Myocyte (in vitro differentiated cells): ENCODE measurements around the gene SLC9A6. TPM values are rescaled to one million over a fixed set of nuclear protein-coding genes. Genes with fewer than 3 reads are reported as not detected.
A peak's percentile ranks its signal among the peaks of the same experiment; 100 is the strongest.
"Not testable (repeated sequence)": the region's sequence is repeated elsewhere in the genome, so short reads cannot be mapped to it uniquely, and the experiment has no call there.

Experiments used
- DNase-seq: peaks from one replicate; pipeline ENCODE4 v3.0.0-alpha.2; 2012; ENCODE audit warnings: low read depth
- total RNA-seq: library from RNA; depleted of rRNA; stranded (reverse); fragments of >200 nt; gene quantifications from 2 replicates; pipeline ENCODE4 v1.2.3, GENCODE V29; 2014

Gene SLC9A6
- total RNA-seq, 1 donor from 2014 or later, result 14.9 TPM

DNA sequence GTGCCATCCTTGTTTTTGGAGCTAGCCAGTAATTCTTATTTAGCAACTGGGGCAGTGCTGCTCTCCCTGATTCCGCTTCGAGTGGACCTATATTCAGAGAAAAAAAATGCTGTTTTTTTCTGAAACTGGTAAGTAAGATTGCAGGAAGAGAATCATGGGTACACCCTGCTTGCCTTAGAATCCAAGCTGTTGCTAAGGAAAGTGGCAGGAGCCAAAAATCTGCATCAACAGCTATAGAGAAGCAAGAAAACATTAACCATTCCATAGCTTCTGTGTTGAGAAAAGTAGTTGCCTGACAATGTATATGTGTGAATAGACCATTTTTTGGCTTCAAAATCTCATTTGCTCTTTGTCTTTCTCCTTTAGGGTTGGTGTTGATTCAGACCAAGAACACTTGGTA, 44.5 kb downstream of the SLC9A6 start:
- DNase-seq, result no peak

DNA sequence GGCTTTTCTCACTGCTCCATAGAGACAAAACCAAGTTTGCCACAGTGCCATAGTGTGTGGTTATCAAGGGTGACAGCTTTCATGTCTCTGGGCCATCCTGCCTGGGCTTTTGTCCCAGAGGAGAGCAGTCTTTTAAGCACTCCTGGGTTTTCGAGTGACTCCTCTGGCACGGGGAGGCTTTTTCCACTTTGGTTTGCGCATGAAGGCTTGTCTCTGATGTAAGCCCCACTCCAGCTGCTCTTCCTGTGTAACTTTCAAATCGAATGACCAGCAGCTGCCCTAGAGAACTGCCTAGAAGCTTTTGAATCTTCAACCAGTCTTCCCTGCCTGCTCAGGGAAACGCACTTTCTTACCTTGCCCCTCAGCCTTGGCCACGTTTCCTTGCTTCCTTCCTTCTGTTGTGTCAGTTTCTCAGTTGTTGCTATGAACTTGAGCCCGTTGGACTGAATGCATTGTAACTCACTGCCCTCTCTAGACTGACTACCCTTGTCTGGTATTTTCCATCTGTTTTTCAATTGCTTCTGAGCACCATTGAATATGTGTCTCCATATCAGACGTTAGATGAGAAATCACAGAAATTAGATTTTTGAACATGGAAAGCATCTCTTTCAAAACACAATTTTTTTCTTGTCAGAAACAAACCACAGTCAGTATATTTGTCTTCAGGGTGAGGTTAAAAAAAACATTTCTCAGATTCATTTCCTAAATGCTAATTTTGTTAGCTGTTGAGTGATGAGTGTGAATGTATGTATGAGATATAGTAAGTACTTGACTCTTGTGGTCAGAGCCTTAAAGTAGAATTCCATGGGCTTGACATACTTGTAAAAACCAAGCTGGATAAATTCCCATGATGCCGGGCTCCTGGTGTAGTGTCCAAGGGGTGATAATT, 45.3 kb downstream of the SLC9A6 start:
- peak; percentile 75 for DNase-seq

DNA sequence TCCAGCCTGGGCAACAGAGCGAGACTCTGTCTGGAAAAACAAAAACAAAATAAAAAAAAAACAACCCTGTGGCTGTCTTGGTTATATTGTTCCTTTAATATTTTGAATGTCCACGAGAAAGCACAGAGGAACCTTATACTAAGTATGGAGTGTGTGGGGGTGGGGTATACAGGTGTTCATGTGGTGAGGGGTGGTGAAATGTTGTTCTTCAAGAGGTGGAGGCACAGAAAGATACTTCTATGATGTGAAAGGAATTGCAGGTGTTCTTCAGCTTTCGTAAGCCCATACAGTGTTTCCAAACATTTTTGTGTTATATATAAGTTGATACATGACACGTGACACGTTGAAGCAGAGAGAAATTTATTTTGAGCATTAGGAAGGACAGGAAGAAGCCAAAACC, 46.4 kb downstream of the SLC9A6 start:
- no peak for DNase-seq

DNA sequence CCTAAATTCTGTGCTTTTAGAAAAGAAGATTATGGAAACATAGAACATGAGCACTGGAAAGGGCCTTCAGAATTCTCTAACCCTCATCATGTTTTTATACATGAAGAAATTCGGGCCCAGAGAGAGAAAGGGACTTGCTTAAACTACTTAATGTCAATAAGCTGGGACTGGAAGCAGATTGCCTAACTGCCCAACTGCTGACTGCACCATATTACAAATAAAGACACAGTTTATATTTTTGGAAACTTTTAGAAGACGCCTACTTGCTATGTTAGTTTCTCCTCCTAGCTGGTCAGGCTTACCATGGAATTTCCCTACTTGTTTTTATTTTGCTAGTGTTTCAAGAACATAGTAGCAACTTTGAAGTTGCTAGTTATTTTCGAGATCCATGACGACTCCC, 47.1 kb downstream of the SLC9A6 start:
- no peak for DNase-seq

DNA sequence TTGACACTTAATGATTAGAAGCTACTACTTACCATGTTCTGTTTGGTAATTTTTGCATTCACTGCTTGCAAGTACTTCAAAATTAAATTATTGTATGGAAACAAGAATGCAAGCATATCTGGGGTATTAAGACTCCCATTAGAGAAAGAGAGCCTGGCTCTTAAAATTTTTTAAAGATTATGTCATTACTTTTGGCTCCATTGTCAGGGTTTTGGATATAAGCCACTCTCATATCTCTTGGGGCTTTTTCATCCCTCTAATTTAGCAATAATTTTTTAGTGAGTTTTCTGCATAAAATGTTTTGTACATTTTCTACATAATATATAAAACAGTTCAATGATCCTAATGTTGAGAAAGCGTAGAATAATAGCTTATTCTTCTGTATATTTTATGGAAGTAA, 49.4 kb downstream of the SLC9A6 start:
- DNase-seq, result no peak

DNA sequence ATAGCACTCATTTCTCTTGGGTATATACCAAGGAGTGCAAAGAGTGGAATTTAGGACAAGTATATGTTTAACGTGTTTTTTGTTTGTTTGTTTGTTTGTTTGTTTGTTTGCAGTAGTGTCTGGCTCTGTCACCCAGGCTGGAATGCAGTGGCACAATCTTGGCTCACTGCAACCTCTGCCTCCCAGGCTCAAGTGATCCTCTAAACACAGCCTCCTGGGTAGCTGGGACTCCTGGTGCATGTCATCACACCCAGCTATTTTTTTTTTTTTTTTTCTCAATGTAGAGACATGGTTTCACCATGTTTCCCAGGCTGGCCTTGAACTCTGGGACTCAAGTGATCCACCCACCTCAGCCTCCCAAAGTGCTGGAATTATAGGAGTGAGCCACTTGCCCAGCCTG, 50.4 kb downstream of the SLC9A6 start:
- no peak for DNase-seq

DNA sequence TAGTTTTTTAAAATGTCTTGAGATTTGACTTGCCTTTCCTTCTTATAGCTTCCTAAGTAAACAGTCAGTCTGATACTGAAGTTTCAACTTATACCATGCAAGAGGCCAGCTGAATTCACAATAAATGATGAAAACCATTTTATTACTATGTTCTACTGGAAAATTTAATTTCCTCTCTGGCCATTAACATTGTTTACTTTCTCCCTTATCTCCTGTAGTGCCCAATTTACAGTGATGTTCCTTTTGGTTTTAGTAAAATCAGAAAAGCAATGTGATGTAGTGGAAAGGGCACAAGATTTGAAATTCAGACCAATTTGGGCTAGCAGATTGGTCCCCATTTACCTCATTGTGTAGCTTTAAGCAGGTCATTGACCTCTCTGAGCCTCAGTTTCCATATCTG, 54.2 kb downstream of the SLC9A6 start:
- no peak for DNase-seq

DNA sequence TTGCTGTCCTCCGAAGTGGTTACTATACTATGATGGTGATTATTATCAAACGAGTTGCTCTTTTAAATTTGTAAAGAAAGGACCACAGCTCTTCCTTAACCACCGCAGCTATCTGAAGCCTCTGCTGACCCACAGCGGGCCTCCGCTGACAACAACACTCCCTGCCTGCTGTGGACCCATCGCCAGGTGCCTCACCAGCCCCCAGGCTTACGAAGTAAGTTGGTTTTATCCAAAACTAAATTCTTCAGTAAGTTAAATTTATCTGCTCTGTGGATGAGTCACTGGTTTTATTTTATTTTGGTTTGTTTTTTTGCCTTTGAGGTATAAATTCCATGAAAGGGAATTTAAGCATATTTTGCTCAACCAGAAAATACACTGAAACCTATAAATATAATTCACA, 54.7 kb downstream of the SLC9A6 start:
- DNase-seq, result no peak

DNA sequence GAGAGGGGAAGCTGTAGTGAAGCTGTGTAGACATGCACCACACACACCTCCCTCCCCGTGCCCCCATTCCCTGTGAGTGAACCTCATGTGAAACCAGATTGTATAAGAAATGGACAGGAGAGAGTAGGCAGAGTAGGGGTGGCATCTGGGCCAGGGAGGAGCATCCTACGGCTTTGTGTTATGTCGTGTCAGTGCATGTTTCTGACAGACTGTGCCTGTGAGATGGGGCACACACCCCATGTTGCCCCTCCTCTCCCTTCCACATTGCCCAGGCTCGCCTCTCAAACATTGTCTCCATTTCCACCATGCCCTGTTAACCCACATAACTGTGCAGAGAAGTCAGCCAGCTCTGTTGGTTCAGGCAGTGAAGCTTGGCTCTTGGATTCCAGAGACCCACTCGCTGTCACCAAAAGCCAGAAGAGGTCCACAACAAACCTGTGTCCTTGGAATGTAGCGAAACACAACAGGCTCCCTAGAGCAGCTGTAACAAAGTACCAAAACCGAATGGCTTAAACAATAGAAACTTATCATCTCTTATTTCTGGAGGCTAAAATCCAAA, 56.1 kb downstream of the SLC9A6 start:
- DNase-seq, result no peak

DNA sequence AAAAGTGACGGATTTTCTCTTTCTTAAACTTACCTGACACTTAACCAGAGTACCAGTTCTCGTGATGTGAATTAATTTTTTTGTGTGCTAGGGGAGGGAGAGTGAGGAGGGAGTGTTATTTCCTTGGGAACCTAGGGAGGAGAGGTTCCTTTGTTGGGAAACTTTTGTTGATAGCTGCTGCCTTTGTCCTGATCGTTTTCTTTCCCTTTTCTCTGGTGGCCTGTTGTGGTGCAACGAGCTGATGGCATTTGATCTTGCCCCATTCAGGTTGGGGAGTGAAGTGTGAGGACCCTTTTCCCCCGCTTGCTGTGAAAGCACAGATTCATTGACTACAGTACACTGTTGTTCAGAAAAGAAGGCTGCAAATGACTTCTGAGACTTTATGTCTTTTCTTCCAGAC, 59.8 kb downstream of the SLC9A6 start:
- DNase-seq, result no peak

DNA sequence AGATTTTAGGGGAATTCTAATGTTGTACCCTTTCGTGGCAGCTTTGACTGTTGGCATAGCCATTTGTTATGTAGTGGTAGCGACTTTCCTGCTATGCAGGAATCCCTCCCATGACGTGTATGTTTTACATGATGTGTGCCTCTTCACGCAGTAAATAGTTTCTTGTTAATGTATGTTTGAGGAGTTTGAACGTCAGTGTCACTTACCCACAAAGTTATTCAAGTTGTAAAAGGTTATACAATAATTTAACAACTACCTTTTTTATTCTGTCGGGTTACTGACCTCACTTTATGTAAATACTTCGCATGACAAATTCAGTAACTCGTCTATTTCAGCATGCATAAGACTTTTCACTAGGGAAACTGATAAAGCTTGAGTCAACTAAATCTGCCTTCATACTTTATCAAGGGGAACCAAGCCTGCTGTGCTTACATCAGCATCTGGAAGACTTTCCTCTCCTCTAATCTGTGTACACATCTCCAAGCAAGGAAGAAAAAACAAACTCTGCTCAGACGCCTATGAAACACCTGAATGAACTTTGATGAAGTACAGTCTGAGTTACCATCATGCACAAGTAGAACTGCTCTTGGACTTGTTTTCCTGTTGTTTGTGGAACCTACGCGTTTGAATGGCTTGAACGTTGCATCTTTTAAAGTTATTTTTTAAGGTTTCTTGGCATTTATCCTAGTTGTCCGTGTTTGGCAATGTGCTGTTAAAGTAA, 61.2 kb downstream of the SLC9A6 start:
- no peak for DNase-seq

DNA sequence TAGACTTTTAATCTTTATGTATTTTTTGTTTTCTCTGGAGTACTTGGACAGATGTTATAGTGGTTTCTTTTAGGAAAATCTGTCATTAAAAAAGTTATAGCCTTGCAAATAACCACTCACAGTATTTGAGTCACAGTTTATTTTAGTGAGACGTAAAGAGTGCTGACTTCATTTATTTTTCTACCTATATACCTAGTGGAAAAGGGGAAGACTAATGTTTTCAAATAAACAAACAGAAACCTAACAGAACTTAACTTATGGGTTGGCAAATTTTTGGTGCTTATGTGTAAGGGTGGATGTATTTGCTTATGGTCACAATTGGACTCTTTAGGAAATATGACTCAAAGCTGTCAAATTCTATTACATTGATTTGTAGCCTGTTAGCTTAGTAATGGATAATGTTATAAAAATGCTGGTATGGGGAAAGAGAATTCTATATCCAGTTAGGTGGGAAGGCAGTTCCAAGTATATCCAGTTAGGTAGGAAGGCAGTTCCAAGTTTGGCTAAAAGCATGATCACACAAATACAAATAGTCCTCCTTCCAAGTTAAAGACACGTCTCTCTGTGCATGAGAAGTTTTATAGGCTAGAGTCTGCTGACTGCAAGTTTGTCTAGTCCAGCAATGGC, 61.9 kb downstream of the SLC9A6 start:
- DNase-seq, result no peak

DNA sequence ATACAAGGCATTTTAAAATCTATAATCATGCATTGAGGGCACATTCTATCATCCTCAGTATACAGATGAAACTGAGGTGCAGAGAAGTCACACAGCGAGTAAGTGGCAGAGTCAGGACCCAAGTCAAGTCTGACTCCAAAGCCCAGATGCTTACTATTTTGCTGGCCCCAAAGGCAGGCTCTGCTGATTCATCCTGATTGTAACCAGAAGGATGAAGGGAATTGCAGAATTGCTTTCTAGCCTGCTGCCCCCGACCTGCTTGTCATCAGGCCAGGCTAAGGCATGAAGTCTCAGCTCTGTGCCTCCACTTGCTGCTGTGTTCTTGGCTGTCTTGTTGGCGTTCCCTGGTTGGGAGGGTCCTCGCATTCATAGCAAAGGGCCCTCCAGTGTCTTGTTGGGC, 62.7 kb downstream of the SLC9A6 start:
- no peak for DNase-seq

DNA sequence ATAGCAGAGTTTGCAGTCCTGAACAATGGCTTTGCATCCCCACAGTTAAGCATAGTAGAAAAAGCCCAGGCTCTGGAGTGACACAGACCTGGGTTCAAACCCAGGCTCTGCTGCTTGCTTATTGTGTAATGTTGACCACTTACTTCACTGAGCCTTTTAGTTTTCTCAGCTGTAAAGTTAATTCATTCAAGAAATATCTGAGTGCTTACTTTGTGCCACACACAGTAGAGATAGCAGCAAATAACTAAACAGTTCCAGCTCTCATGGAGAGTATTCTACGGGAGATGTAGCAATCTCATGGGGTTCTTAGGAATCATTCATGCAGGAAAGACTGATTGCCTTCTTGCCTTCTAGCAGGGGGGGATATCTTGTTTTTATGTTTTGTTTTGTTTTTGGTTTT, 63.2 kb downstream of the SLC9A6 start:
- DNase-seq, result no peak

DNA sequence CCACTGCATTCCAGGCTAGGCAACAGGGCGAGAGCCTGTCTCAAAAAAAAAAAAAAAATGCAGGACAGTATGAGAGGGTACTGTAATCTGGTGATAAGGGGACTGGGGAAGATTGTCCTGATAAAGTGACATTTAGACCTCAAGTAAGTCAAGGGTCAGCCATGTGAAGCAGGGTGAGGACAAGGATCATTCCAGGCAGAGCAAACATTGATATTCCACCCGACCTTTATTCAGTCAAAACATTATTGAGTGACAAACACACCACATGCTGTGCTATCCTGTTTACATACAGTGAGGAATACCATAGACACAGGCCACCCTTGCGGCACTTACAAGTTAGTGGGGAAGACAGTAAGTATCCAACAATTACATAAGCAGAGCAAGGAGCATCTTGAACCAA, 64.4 kb downstream of the SLC9A6 start:
- no peak for DNase-seq

DNA sequence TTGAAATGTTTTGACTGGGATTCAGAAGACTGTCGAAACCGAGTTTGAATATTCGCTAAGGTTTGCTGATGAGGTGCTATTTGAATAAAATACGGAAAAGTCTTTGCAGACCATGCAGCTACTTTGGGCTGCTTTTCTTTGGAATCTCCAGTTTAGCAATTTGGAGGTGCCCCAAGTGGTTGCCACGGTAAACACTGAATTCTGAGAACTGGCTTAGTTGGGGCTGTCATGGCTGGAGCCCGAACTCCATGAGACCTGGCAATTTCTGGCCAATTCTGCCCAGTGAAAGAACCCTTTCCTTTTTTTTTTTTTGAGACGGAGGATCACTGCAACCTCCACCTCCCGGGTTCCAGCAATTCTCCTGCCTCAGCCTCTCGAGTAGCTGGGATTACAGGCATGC, 65.6 kb downstream of the SLC9A6 start:
- not testable (repeated sequence) for DNase-seq

DNA sequence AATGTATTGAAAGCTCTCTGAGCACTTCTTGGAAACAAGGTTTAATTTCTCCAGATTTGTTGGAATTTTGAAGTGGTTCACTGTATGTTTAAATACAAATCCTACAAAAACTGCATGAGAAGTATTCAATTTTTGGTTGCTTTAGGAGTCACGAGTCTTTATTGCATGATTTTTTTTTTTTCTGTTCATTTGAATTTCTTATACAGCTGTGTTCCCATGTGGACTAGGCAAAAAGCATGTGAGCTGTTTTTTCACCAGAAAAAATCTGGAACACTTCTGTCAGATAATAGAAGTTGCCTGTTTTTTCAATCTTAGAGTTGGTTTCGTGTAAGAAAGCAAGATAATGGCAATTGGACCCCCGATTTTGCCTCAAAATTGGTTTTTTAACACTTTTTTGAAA, 66.4 kb downstream of the SLC9A6 start:
- no peak for DNase-seq

DNA sequence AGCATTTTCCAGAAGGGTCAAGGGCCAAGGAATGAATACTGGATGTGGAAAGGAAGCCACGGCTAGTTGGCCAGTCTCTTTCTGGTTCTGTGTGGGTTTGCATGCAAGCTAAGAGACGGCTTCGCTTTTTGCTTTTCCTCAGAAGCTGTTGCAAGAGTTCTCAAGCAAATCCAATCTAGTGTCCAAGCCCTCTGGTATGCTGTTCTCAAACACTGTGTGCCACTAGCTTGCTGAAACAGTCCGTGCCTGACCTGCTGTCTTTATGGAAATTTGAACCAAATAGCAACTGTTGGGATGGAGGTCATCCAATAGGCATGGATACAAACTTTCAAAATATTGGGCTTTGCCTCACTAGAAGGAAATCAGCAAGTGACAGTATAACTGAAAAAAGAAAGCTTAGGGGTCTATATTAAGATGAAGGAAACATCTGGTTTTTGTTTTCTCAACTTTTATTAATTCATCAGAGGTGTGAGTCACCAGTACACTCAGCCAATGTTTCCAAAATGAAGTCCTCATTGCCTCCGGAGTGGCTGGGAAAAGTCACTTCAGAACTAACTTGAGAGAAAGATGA, 70.5 kb downstream of the SLC9A6 start:
- peak; percentile 76 for DNase-seq

DNA sequence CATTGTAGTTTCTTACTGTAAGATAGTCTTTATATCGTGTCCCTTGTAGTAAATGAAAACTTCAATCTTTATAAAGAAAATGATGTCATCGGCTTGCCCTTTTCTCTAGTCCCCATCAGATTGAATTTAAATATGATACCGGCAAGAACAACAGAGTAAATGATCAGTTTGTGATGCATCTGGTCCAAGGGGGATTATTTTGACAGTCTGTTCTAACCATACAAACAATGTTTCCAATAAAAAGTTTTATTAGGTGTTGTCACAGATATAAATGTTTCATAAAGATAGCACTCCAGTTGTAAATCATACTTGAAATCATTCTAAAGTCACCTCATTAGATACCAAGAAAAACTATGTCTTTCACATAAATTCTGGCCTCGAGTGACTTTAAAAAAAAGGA, 72.3 kb downstream of the SLC9A6 start:
- no peak for DNase-seq

DNA sequence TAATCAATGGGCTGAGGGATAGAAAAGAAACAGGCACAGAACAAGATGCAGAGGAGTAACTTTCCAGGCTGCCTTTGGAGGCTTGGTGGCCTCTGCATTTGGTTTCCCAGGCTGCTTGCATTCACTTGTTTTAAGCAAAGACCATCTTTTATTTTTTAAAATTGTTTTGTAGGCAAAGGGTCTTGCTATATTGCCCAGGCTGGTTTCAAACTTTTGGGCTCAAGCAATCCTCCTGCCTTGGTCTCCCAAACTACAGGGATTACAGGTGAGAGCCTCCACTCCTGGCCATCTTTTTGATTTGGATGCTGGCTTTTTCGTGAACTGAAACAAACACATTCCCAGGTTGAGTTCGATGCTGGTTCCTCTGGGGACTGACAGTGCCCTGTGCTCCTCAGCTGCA, 74.1 kb downstream of the SLC9A6 start:
- DNase-seq, result no peak

DNA sequence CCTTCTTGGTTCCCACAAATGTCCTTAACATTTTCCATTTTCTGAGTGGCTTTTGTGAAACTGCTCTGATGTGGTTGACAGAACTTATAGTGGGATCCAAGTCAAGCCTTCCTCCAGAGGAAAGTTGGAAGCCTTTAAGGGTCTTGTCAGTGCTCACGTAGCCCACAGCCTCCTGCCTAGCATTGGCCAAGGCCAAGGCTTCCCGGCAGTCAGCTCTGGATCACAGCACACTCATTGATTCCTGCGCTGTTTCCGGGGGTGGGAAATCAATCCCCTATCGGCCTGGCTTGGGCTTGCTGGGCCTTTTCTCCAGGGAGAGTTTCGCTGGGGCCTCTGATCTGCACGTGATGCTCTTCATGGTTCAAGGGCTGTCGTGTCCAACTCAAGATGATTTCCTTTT, 76.1 kb downstream of the SLC9A6 start:
- DNase-seq, result no peak

DNA sequence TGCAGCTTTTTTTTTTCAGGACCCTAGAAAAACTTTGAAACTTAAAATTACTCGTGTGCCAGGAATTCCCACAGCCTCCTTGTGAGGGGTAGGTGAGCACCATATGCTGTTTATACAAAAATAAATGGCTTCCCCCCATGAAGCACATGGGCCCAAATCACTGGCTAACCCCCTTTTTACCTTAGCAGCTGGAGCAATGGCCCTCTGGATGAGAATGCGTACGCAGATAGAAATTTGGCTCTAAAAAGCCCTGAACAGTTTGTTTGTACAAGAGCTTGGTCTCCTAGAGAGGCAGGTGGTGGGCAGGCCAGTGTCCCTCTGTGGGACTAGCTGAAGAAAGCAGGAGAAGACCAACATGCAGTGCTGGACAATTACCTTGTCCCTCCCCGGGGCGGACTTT, 76.5 kb downstream of the SLC9A6 start:
- DNase-seq, result no peak
